Measurements from ENCODE around the gene PRKCE. TPM values are rescaled to one million over a fixed set of nuclear protein-coding genes. Genes with fewer than 3 reads are reported as not detected.

The PRKCE gene
- total and polyA plus RNA-seq, 2 experiments from 2014 or later = 13.2 to 19.2 TPM

GRCh38 chr2:45936623-45936979, 285.1 kb downstream of the PRKCE start:
- H3K4me1 ChIP-seq (ENCODE audit: low read depth) = peaks cover 9% of the 10 kb centered on the region
- H3K9me3 ChIP-seq (ENCODE audit: low read depth) = no peaks in the 10 kb centered on the region
- no peak overlapping the region for H3K4me3 ChIP-seq
- H3K27ac ChIP-seq = no peak overlapping the region
- no peak for DNase-seq (ENCODE audit: low read depth in 1 of 2, low spot score in 1 of 2)
- TF ChIP-seq CTCF (IDR thresholded peaks at IDR 0.05; ENCODE audit: low read depth, low read length) = no peak
- H3K27me3 ChIP-seq = no peaks in the 10 kb centered on the region
- H3K36me3 ChIP-seq = no peaks in the 10 kb centered on the region

GRCh38 chr2:45937990-45938389, 286.5 kb downstream of the PRKCE start:
- H3K27ac ChIP-seq = no peak overlapping the region
- H3K9me3 ChIP-seq (ENCODE audit: low read depth) = no peaks in the 10 kb centered on the region
- H3K4me3 ChIP-seq = no peak overlapping the region
- no peak for TF ChIP-seq CTCF (IDR thresholded peaks at IDR 0.05; ENCODE audit: low read depth, low read length)
- peaks cover 13% of the 10 kb centered on the region for H3K4me1 ChIP-seq (ENCODE audit: low read depth)
- H3K36me3 ChIP-seq = no peaks in the 10 kb centered on the region
- no peak for DNase-seq (ENCODE audit: low read depth in 1 of 2, low spot score in 1 of 2)
- H3K27me3 ChIP-seq = no peaks in the 10 kb centered on the region

- H3K4me3 ChIP-seq = no peak overlapping the region
- no peaks in the 10 kb centered on the region for H3K9me3 ChIP-seq (ENCODE audit: low read depth)
- H3K36me3 ChIP-seq = no peaks in the 10 kb centered on the region
- H3K4me1 ChIP-seq (ENCODE audit: low read depth) = peaks cover 11% of the 10 kb centered on the region
- H3K27me3 ChIP-seq = no peaks in the 10 kb centered on the region
- H3K27ac ChIP-seq = no peak overlapping the region
- DNase-seq (ENCODE audit: low read depth in 1 of 2, low spot score in 1 of 2) = peak in 1 of 2 donors; percentile 96
- no peak for TF ChIP-seq CTCF (IDR thresholded peaks at IDR 0.05; ENCODE audit: low read depth, low read length)
Observed at GRCh38 chr2:45938649-45939511, 287.4 kb downstream of the PRKCE start.

GRCh38 chr2:45941531-45942236, 290.2 kb downstream of the PRKCE start:
- no peak for TF ChIP-seq CTCF (IDR thresholded peaks at IDR 0.05; ENCODE audit: low read depth, low read length)
- no peaks in the 10 kb centered on the region for H3K9me3 ChIP-seq (ENCODE audit: low read depth)
- peak in 1 of 2 donors; percentile 15 for DNase-seq (ENCODE audit: low read depth in 1 of 2, low spot score in 1 of 2)
- no peaks in the 10 kb centered on the region for H3K27me3 ChIP-seq
- H3K27ac ChIP-seq = no peak overlapping the region
- H3K36me3 ChIP-seq = no peaks in the 10 kb centered on the region
- H3K4me3 ChIP-seq = no peak overlapping the region
- H3K4me1 ChIP-seq (ENCODE audit: low read depth) = peaks cover 8% of the 10 kb centered on the region

- Histone ChIP-seq H3K4me3 (no peak overlapping the region), H3K27me3 (no peaks in the 10 kb centered on the region), H3K9me3 (ENCODE audit: low read depth) (no peaks in the 10 kb centered on the region), H3K27ac (no peak overlapping the region), H3K4me1 (ENCODE audit: low read depth) (peaks cover 8% of the 10 kb centered on the region), H3K36me3 (no peaks in the 10 kb centered on the region)
- TF ChIP-seq CTCF (IDR thresholded peaks at IDR 0.05; ENCODE audit: low read depth, low read length) = no peak
- DNase-seq (ENCODE audit: low read depth in 1 of 2, low spot score in 1 of 2) = peak in 1 of 2 donors; percentile 40
Observed at GRCh38 chr2:45942237-45942738, 290.8 kb downstream of the PRKCE start.
